GM19438 (cell line): ENCODE measurements around the gene SCYL1.

Source experiments
- ATAC-seq: cut with Tn5 transposase; IDR thresholded peaks from one replicate; pipeline ENCODE4 v1.9.1; 2021; ENCODE audit warnings: low read depth; ENCODE audit not compliant: unreplicated experiment

Gene SCYL1

DNA sequence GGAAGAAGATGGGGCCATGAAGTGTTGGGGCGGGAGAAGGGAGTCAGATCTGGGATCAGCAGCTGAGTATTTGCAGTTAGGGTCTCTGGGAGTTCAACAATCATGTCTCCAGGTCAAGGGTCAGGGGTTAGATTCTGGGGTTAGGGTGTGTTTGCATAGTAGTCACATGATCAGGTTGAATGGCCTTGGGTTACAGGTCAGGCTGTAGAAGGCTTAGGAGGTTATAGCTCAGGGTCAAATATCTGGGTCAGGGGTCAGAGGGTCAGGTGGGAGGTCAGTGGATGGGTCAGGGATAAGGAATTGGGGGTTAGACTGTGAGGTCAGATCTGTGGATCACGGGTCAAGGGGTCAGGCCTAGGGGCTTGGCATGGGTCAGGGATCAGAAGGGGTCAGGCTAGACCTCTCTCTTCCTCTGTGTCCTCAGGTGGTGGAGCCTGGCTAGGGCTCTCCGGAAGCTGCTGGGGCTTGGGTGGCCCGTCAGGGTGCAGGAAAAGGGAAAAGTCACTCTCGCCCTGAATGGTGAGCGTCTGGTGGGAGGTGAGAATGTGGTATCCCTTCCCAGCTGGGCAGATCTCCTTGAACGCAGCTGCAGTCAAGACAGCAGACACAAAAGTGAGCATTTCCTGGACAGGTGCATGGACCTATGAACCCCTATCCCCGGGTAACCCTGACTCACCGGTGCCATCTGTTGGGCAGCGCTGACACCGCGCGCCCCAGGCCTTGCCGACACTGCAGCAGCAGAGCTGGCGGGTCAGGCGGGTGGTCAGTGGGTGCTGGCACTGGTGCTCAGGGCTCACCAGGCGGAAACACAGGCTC is 26.9 kb downstream of the SCYL1 start:
- ATAC-seq: no peak

DNA sequence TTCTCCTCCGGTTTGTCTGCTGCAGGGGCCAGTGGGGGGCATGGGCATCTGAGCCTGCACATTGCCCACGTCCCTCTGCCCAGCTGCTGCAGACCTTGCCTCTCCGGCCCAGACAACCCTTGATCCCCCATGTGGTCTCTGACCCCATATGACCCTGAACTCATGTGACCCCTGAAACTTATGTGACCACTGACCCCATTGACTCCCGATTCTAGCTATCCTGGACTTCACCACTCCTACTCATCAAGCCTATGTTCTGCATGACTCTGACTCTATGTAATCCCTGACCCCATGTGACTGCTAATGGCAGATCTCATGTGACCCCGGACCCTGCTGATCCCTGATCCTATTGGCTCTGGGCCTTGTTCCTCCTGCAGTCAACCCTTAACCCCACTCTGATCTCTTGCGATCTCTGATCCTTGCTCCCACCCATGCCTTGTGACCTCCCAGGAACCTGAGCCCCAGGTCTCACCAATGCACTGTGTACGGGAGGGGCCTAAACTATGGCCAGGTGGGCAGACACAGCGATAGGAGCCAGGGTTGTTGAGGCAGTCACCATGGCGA is 27.6 kb downstream of the SCYL1 start:
- ATAC-seq: no peak

DNA sequence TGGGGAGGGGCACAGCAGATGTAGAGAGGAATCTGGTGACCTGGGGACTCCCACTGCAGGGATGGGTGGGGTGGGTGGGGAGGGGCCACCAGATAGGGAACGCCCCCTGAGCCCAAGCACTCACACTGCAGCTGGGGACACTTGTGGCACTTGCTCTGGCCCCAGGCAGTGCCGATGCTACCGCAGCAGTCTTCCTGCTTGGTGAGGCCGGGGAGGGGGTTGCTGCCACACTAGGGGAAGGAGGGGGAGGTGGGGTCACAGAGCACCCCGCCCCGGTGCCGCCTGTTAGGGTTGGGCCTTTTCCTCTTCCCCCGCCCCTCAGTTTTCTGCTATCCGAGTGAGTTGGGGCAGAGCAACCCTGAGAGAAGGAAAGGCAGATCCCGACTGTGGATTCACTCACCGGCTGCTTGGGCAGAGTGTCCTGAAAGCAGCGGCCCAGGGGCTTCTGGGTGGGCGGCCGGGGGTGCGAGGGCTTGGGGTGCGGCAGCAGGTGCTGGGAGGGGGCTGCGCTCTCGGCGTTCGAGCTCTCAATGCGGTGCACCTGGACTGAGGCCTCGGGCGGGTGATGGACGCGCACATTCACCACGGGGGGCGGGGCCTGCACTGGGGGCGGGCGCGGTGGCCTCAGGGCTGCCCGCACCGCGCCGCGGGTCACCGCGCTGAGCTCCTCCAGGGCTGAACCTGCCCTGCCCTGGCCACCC is 28.6 kb downstream of the SCYL1 start:
- ATAC-seq: no peak

DNA sequence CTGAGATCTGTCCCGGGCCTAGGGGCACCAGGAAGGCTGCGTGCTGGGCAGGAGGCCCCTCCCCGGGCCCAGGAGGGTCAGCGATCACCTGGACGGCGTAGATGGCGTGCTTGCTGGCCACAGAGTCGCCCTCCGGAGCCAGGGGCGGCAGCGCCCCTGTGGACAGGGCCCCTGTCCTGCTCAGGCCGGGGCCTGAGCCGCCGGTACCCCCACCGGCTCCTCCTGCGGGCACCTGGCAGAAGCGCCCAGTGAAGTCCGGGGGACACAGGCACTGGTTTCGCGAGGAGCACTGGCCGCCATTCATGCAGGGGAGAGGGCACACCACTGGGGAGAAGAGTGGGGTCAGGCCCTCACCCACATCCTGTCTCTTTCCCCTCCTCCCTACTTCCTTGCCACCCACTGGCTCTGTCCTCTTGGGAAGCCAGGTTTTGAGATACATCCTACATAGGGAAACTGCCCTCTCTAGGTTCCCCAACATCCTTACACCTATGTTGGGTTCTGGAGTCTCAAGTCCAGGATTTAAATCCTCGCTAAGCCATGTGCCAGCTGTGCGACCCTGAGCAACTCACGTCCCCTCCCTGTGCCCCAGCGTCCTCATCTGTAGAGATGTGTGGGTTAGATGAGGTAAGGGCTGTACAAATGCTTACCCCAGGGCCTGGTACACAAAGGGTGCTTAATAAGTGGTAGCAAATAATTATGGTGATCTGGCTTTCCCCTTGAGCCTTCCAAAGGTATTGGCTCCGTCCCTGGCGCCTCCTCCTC is 29.4 kb downstream of the SCYL1 start:
- ATAC-seq: no peak

DNA sequence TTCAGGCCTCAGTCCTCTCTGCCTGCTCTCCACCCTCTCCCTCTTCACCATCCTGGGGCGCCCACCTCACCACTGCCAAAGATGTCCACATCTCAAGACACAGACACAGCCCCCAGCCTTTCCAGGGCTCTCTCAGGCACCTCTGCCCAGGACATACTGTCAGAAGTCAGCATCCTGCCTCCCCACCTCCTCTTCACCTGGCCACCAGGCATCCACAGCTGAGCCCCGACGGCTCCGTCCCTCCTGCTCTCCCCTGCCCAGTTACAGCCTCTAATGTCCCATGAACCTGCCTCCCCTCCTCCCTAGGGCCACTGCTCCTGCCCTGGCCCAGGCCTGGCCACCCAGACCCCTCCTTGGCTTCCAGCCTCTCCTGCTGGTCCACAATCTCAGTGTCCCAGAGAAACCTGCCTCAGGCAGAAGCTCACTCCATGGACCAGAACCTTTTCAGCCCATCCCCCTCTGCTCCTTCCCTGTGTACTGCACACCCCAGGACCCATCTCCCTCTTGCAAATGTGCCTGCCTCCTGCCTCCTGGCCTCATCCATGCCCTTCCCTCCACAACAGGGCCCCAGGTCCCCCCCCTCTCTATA is 30.1 kb downstream of the SCYL1 start:
- ATAC-seq: no peak

DNA sequence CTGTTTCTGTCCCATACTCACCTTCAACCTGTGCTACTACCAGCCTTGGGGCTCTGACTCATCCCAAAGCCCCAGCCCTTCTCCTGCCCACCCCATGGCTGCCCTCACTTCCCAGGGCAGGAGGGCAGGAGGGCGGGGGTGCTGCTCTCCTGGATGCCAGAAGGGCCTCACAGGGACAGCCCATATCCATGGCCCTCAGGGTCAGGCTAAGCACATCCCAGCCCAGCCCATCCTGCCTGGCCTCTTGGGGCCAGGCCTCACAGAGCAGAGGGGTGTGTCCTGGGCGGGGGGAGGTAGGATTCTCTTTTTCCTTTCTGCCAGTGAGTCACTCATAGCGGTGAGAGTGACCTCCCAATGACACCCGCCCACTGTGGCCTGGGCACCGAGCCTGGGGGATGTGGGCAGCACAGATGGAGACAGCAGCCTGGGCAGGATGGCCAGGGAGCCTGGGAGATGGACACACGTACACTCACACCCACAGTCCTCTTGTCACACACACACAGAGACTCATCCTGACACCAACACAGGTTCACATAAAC is 30.9 kb downstream of the SCYL1 start:
- ATAC-seq: no peak

DNA sequence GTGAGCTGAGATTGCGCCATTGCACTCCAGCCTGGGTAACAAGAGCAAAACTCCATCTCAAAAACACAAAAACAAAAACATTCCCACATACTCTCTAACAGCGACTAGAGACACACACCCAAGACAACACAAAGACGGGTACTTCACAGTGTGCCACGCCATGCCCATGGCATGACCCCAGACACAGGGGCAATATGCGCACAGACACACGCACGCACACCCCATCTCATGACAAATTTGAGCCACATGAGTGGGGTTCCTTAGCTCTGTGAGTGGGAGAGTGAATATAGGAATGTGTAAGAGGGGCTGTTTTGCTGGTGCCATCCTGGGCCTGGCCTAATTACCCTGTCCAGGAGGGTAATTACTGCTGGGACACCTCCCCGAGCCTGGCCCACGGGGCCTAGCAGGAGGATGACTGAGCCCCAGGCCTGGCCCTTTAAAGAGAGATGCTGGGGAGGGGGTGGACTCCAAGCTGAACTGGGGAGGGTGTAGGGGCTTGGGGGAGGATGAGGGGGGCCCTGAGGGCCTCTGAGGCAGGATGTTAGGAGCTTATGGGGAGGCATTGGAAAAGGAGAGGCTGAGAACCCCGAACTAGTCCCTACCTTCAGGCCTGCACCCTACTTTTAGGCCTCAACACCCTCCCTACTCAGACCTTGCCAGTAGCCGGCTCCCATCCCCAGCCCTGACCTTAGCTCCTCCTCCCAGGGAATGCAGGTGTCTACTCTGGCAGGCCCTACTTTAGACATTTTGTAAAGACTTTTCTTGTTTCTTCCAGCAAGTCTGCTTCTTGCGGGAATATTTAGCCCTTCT is 31.8 kb downstream of the SCYL1 start:
- no peak for ATAC-seq

DNA sequence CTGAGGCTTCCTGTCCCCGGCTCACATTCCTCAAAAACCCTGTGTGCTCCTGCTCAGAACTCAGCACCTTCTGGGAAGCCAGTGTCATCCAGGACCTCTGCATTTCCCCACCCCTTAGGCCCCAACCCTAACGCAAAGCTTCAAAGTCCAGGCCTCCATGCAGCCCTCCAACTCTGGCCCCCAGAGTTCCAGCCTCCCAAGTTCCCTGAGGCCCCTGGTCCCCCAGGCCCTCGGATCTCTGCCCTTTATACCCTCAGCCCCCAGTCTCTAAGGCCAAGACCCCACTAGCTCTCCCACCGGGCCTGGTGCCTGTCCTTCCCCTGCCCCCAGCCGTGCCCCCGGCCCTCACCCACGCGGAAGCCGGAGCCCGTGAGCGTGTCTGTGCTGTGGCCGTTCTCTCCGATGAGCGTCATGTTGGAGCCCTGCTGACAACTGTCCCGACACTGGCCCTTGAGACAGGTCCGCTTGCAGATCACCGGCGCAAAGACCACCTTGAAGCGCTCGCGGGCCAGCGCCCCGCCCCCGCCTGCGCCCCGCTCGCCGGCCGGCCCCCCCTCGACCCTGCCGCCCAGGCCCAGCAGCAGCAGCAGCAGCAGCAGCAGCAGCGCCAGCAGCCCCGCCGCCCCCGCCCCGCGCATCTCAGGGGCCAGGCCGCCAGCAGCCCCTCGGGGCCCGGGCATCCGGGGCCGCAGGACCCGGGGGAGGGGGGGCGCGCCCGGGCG is 32.6 kb downstream of the SCYL1 start:
- no peak for ATAC-seq

DNA sequence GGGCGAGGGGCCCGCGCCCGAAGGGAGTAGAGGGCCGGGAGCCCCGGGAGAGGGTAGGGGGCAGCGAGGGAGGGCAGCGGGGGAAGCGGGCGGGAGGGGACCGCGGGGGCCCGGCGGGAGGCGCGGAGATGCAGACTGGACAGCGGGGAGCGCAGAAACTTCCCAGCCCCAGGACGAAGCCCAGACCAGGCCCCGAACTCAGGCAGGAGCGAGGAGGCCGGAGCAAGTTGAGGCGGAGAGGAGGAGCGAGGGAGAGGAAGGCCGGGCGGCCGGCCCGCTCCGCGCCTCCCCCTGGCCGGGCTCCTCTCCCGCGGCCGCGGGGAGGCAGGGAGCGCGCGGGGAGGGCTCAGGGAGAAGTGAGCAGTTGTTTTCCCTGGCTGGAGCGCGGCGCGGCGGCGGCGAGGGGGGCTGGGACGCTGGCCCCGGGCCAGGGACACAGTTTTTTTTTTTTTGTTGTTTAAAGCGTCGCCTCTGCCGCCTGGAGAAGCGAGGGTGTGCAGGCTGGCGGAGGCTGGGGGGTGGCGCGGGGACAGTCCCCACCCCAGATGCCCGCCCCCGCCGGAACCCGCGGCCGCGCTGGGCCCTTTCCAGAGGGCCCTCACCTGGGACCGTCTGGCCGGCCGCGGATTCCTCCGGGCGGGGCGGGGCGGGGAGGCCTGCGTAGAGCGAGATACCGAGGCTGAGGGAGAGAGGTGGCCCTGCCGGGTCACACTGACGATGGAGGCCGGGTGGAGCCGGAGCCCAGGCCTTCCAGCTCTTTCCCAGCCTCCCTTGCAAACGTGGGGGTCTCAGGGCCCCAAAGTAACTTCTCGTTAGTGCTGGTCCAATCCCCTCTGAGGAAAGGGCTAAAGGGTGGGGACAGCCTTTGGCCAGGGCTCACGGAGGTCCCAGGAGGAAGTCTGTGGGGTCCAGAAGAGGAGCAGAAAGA is 33.4 kb downstream of the SCYL1 start, which contains the start of gene LTBP3:
TSS of gene LTBP3 (minus strand) at position 358 of the 928 bp plus-strand sequence. CDS start 400 bp downstream, outside the sequence.
- no peak for ATAC-seq

DNA sequence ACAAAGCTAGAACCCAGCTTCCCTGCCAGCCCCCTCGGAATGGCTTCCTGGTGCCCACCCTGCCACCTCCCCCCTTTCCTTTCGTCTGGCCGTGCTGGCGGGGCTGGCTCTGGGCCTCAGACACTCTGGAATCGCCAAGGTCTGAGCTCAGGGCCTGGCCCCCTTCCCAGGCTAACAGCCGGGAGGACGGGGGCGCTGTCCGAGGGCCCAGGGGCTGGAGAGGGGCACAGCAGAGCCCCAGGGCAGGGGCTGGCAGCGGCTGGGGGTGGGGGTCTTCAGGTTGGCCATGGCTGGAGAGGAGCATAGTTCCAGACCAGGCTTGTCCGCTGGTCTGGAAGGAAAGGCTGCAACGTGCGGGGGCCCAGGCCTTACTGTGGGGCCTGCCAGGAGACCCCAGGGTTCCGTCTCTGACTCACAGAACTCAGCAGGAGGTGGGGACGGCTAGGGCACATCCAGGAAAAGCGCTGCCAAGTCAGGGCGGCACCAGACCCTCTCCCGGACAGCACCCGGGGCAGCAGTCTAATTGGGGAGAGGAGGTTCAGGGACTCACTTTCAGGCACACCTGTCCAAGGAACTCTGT is 34.1 kb downstream of the SCYL1 start:
- no peak for ATAC-seq

DNA sequence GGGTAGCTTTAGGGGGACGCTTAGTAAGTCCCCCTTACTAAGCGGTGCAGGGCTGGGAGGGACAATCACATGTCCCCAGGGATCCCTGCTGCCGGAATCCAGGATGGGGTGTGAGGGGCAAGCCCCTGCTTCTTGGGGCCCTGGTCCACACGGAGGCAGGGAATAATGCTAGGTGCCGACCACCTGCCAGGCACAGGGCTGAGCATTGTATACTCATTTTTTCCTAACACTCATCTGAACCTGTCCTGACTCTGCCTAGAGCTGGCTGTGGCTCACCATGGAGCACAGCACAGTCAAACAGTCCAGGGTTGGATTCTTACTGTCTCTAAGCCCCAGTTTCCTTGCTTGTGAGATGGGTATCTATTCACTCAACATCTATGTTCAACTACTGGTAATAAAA is 34.7 kb downstream of the SCYL1 start:
- ATAC-seq: no peak

DNA sequence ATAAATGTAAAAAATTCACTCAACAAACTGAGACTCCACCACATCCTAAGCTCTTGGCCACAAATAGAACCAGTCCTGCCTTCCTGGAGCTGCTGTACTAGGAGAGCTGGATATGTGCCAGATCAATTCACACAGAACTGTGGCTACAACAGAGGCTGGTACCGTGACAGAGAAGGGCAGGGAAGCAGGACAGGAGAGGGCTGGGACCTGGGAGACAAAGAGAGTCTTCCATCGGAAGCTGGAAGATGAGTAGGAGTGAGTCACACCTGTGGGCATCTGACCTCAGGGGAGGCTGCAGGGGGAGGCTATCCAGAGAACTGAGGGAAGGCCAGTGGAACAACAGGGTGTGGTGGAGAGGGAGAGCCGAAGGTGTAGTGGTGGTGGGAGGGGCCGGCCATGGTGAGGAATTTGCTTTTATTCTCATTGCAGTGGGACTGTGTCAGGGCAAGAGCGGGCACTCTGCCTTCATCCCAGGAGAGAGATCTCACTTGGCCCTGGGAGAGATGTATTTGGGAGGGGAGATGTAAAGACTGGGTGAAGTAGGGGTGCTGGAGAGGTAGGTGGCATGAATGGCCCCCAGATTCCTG is 35.2 kb downstream of the SCYL1 start:
- ATAC-seq: no peak

DNA sequence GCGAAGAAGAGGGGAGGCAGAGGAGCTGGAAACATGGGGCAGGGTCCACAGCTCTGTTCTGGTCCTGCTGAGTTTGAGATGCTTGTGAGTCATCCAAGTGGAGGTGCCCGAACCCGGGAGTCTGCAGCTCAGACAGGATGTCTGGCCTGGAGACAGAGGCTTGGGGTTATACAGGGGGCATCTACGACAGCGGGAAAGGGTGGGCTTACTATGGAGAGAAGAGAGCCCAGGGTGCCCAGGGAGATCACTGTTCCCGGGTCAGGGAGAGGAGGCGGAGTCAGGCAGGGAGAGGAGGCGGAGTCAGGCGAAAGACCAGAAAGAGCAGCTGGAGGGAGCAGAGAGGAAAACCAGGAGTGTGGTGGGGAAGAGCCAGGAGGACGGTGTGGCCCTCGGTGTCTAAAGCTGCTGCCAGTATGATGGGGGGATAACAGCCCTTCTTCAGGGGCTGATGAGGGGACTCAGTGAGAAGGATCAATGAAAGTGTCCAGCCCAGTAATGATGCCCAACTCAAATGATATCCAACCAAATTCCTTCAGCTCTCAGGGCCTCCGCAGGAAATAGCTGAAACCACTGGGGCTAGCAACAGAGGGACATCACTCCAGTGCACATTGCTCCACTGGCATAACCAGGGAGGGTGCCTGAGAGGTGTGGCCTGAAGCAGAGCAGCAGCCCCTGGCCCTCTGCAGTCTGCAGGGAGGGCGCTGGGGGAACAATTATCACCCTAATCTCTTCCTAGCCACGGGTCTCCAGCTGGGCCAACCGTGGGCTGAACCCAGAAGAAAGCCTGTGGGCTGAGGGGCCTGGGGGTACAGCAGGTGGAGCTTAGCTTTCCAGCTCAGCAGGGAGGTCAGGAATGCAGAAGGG is 35.9 kb downstream of the SCYL1 start:
- ATAC-seq: no peak

DNA sequence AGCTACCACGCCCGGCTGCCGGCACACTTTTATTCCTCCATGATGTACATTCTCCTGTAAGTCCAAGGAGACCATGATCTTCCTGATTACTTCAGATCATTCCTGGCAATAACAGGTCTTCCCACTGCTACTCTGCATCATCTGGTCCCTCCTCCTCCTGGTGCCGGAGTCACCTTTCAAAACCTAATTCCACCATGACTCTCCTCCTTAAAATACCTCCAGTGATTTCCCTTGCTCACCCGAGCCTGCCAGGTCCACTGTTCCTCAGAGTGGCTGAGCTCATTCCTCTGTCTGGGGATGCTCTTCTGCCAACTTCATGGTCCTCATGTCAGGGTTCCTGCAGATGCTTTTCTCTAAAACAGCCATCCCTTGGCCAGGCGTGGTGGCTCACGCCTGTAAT is 37.1 kb downstream of the SCYL1 start:
- ATAC-seq: no peak

DNA sequence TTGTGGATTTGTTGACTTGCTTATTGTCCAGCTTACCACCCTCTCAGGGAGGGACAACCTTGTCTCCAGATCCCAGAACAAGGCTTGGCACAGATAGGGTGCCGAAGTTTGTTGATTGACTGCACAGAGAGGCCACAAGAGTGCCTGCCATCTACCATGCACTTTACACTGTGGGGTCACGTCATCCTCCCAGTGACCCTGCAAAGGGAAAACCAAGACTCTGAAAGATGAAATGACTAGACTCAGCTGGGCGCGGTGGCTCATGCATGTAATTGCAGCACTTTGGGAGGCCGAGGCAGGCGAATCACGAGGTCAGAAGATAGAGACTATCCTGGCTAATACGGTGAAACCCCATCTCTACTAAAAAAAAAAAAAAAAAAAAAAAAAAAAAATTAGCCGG is 37.9 kb downstream of the SCYL1 start:
- ATAC-seq: no peak

DNA sequence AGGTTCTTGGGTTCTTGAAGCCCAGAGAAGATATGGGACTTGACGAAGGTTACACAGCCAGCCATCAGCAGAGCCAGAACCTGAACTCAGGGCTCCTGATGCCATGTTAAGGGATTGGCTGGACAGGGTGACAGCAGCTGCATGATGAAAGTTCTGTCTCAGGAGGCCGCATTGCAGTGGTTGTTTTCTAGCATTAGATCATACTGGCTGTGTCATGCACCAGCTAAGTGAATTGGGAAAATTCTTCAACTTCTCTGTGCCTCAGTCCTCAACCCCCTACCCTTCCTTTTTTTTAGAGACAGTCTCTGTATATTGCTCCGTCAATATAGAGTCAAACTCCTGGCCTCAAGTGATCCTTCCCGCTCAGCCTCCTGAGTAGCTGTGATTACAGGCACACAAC is 38.7 kb downstream of the SCYL1 start:
- no peak for ATAC-seq
